Loucy (cell line): Measurements from ENCODE around the gene KIAA2012.

ENCODE experiments used
- H2AFZ ChIP-seq: fragments of 200-600 bp; sonication (generic); 2 replicates; pipeline ENCODE4 v1.6.0; 2016; ENCODE audit warnings: antibody characterized with exemption, mild to moderate bottlenecking, low read length, moderate library complexity
- H3F3A ChIP-seq: fragments of 200-600 bp; 2 replicates; pipeline ENCODE4 v1.6.0; 2016; ENCODE audit warnings: antibody characterized with exemption, low read depth, mild to moderate bottlenecking
- H3K27me3 ChIP-seq: fragments of 200-600 bp; sonication (generic); 2 replicates; pipeline ENCODE4 v1.6.1; 2014; ENCODE audit warnings: low read length, mild to moderate bottlenecking; ENCODE audit not compliant: insufficient read depth, poor library complexity, severe bottlenecking
- H3K36me3 ChIP-seq: fragments of 200-600 bp; sonication (generic); 2 replicates; pipeline ENCODE4 v1.6.1; 2016; ENCODE audit warnings: low read length; ENCODE audit not compliant: insufficient read depth
- H3K4me1 ChIP-seq: fragments of 200-600 bp; sonication (generic); 2 replicates; pipeline ENCODE4 v1.5.1; 2014; ENCODE audit warnings: low read length, mild to moderate bottlenecking; ENCODE audit not compliant: insufficient read depth, poor library complexity, severe bottlenecking
- H3K4me2 ChIP-seq: fragments of 200-600 bp; sonication (generic); 2 replicates; pipeline ENCODE4 v1.6.0; 2014; ENCODE audit warnings: antibody characterized with exemption, low read length, low read depth, mild to moderate bottlenecking; ENCODE audit not compliant: poor library complexity, severe bottlenecking
- H3K4me3 ChIP-seq: fragments of 200-600 bp; sonication (generic); 2 replicates; pipeline ENCODE4 v1.5.1; 2014; ENCODE audit warnings: low read length, mild to moderate bottlenecking, mixed read lengths; ENCODE audit not compliant: poor library complexity, severe bottlenecking
- H3K79me2 ChIP-seq: fragments of 200-600 bp; sonication (generic); 2 replicates; pipeline ENCODE4 v1.6.1; 2014; ENCODE audit warnings: low read length; ENCODE audit not compliant: insufficient read depth
- H3K9ac ChIP-seq: fragments of 200-600 bp; sonication (generic); 2 replicates; pipeline ENCODE4 v1.6.0; 2014; ENCODE audit warnings: mild to moderate bottlenecking, low read depth, low read length, moderate library complexity; ENCODE audit not compliant: poor library complexity, severe bottlenecking
- H3K9me2 ChIP-seq: fragments of 200-600 bp; sonication (generic); replicated peaks from 2 replicates; pipeline ENCODE4 v1.6.1; 2016; ENCODE audit warnings: low read depth, low read length, mixed read lengths
- H3K9me3 ChIP-seq: fragments of 200-600 bp; sonication (generic); 2 replicates; pipeline ENCODE4 v1.6.1; 2014; ENCODE audit warnings: mild to moderate bottlenecking, antibody characterized with exemption, low read length, low read depth; ENCODE audit not compliant: insufficient read depth
- H4K20me1 ChIP-seq: fragments of 200-600 bp; sonication (generic); 2 replicates; pipeline ENCODE4 v1.6.0; 2014; ENCODE audit warnings: antibody characterized with exemption, low read length, mild to moderate bottlenecking; ENCODE audit not compliant: insufficient read depth, poor library complexity, severe bottlenecking
- EZH2phosphoT487 ChIP-seq: fragments of 200-600 bp; IDR thresholded peaks from 2 replicates; pipeline ENCODE4 v1.6.1; 2018; ENCODE audit warnings: antibody characterized with exemption, mild to moderate bottlenecking, moderate library complexity, borderline replicate concordance
- TF ChIP-seq, protein P1 (sequence below): fragments of 200-600 bp; sonication (generic); conservative IDR thresholded peaks from 2 replicates; pipeline ENCODE4 v1.5.1; 2014; ENCODE audit warnings: mild to moderate bottlenecking, antibody characterized with exemption, low read length

Gene KIAA2012

DNA sequence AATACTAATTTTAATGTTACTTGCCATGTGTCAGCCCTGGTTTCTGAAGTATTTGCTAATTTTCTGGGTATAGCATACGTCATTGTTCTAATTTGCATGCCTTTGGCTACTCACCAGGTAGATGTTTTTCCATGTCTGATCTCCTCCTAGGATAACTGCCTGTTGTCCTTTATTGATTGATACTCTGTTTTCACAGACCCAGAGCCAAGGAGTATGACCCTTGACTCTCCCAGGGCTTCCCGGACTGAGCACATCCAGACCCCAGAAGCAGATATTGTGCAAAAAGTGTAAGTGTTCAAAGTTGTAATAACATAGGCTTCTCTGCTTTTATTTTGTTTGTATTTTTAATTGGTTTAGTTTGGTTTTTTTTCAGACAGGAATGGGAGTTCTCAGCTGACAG lies 111.5 kb downstream of the KIAA2012 start:
- Histone ChIP-seq H3K9me3 (no peaks in the 10 kb centered on the region), H2AFZ (no peak overlapping the region), H3K36me3 (no peaks in the 10 kb centered on the region), H3K4me3 (no peak overlapping the region), H3K9me2 (no peaks in the 10 kb centered on the region), H3K27me3 (no peaks in the 10 kb centered on the region), H3K4me2 (no peak overlapping the region), H3F3A (no peaks in the 10 kb centered on the region), H4K20me1 (no peaks in the 10 kb centered on the region), H3K9ac (no peak overlapping the region), H3K79me2 (no peaks in the 10 kb centered on the region), H3K4me1 (no peaks in the 10 kb centered on the region)
- TF ChIP-seq, protein P1, sequence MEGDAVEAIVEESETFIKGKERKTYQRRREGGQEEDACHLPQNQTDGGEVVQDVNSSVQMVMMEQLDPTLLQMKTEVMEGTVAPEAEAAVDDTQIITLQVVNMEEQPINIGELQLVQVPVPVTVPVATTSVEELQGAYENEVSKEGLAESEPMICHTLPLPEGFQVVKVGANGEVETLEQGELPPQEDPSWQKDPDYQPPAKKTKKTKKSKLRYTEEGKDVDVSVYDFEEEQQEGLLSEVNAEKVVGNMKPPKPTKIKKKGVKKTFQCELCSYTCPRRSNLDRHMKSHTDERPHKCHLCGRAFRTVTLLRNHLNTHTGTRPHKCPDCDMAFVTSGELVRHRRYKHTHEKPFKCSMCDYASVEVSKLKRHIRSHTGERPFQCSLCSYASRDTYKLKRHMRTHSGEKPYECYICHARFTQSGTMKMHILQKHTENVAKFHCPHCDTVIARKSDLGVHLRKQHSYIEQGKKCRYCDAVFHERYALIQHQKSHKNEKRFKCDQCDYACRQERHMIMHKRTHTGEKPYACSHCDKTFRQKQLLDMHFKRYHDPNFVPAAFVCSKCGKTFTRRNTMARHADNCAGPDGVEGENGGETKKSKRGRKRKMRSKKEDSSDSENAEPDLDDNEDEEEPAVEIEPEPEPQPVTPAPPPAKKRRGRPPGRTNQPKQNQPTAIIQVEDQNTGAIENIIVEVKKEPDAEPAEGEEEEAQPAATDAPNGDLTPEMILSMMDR: no peak
- no peak for TF ChIP-seq EZH2phosphoT487

DNA sequence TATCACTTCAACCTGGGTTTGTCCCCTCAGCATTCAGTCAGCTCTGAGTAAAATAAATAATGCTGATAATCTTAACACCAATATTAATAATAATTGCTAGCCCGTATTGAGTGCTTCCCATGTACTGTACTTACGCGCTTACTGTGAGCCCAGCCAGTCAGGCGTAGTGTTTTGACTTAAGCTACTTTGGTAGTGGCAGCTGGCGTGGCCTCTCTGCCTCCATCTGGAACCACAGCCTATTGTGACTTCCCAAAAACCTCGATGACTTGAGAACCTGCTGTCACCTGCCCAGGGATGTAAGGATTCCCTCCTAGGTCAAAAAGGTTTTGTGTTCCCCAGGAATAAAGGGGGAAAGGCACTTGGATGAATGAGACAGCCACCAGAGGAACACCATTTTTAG lies 112.1 kb downstream of the KIAA2012 start:
- Histone ChIP-seq H3K79me2 (no peaks in the 10 kb centered on the region), H3K4me1 (no peaks in the 10 kb centered on the region), H3K4me3 (no peak overlapping the region), H4K20me1 (no peaks in the 10 kb centered on the region), H3K9me2 (no peaks in the 10 kb centered on the region), H3K36me3 (no peaks in the 10 kb centered on the region), H3K9ac (no peak overlapping the region), H2AFZ (no peak overlapping the region), H3K9me3 (no peaks in the 10 kb centered on the region), H3K27me3 (no peaks in the 10 kb centered on the region), H3F3A (no peaks in the 10 kb centered on the region), H3K4me2 (no peak overlapping the region)
- TF ChIP-seq, protein P1: no peak
- TF ChIP-seq EZH2phosphoT487: no peak

DNA sequence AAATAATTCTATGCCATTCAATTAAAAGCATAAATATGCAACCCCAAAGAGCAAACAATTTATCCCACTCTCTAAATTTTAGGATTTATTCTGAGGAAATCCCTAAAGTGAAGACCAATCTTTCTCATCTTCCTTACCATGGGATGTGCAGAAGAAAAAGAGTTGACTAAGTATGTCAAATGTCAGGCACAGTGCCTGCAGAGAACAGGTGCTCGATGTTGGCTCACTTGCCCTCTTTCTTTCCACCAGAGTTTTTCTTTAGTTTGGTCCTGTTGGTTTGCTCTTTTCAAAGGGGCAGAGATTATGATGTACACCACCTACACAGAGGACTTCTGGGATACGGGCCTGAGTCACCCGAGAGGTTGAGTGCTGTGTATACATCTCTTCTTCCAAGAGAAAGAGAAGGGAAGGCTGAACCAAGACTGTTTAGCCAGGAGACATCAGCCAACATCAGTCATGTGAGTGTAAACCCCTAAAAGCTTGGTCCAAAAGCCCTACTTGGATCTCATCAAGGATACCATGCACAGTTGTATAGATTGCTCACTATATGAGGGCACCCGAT lies 113.7 kb downstream of the KIAA2012 start:
- H3K9me3 ChIP-seq: no peaks in the 10 kb centered on the region
- H3K4me3 ChIP-seq: no peak overlapping the region
- H3K27me3 ChIP-seq: no peaks in the 10 kb centered on the region
- H3K79me2 ChIP-seq: no peaks in the 10 kb centered on the region
- H3K36me3 ChIP-seq: no peaks in the 10 kb centered on the region
- TF ChIP-seq, protein P1: no peak
- no peak for TF ChIP-seq EZH2phosphoT487
- H4K20me1 ChIP-seq: no peaks in the 10 kb centered on the region
- H3K9ac ChIP-seq: no peak overlapping the region
- no peak overlapping the region for H2AFZ ChIP-seq
- H3K9me2 ChIP-seq: no peaks in the 10 kb centered on the region
- no peak overlapping the region for H3K4me2 ChIP-seq
- H3K4me1 ChIP-seq: no peaks in the 10 kb centered on the region
- H3F3A ChIP-seq: no peaks in the 10 kb centered on the region
